T-helper 17 cell (primary cell): Measurements from ENCODE around the gene PYGB. TPM values are rescaled to one million over a fixed set of nuclear protein-coding genes. Genes with fewer than 3 reads are reported as not detected.

Experiments used
- total RNA-seq, 4 donors: library from RNA in 2 of 4; stranded (reverse) in 2 of 4; gene quantifications; one replicate each; pipeline ENCODE4 v1.2.3 and lab custom pipeline; 2022 to 2026

PYGB gene
- total RNA-seq, 2 donors from 2014 or later, result 28.6 to 53.1 TPM

Other genes starting within 250 kb of the PYGB start
- 10 to 100 TPM; 33.1 to 34.0 TPM for gene ACSS1, start 189.9 kb upstream of the PYGB start, total RNA-seq
- not detected for gene VSX1, start 165.9 kb upstream of the PYGB start, total RNA-seq
- gene ENTPD6, start 52.4 kb upstream of the PYGB start, total RNA-seq, result 10 to 100 TPM; 62.5 to 63.2 TPM
- gene ABHD12, start 142.8 kb downstream of the PYGB start, total RNA-seq, result 10 to 100 TPM; 12.5 to 22.7 TPM
- gene GINS1, start 159.6 kb downstream of the PYGB start, total RNA-seq, result under 1 TPM; 0.39 to 0.80 TPM